HepG2 (cell line): ENCODE measurements around the gene ARL16. TPM values are rescaled to one million over a fixed set of nuclear protein-coding genes. Genes with fewer than 3 reads are reported as not detected.

Experiments
- AHDC1 ChIP-seq: sonication (generic); formaldehyde crosslinking; IDR thresholded peaks from 2 replicates; pipeline ENCODE4 v1.5.1; 2020; ENCODE audit warnings: mild to moderate bottlenecking, missing genetic modification reagents, borderline replicate concordance
- GPBP1L1 ChIP-seq: sonication (generic); formaldehyde crosslinking; IDR thresholded peaks from 2 replicates; pipeline ENCODE4 v1.5.0; 2020; ENCODE audit warnings: mild to moderate bottlenecking, missing genetic modification reagents
- HES4 ChIP-seq: sonication (generic); formaldehyde crosslinking; IDR thresholded peaks from 2 replicates; pipeline ENCODE4 v1.9.0; 2021; ENCODE audit warnings: mild to moderate bottlenecking, missing genetic modification reagents, borderline replicate concordance
- PHF8 ChIP-seq: sonication (generic); formaldehyde crosslinking; IDR thresholded peaks from 2 replicates; pipeline ENCODE4 v1.5.0; 2020; ENCODE audit warnings: missing genetic modification reagents
- ZFX ChIP-seq: sonication (generic); formaldehyde crosslinking; IDR thresholded peaks from 2 replicates; pipeline ENCODE4 v1.4.0; 2020; ENCODE audit warnings: mild to moderate bottlenecking, low read depth, missing genetic modification reagents, moderate library complexity
- ZNF142 ChIP-seq: sonication (generic); formaldehyde crosslinking; IDR thresholded peaks from 2 replicates; pipeline ENCODE4 v1.4.0; 2020; ENCODE audit warnings: missing genetic modification reagents
- ZNF430 ChIP-seq: sonication (generic); formaldehyde crosslinking; IDR thresholded peaks from 2 replicates; pipeline ENCODE4 v1.9.0; 2021; ENCODE audit warnings: mild to moderate bottlenecking, missing genetic modification reagents
- ZNF687 ChIP-seq: sonication (generic); formaldehyde crosslinking; IDR thresholded peaks from 2 replicates; pipeline ENCODE4 v1.5.1; 2020; ENCODE audit warnings: mild to moderate bottlenecking, missing genetic modification reagents, moderate library complexity
- ZNF766 ChIP-seq: sonication (generic); formaldehyde crosslinking; IDR thresholded peaks from 2 replicates; pipeline ENCODE4 v1.5.0; 2020; ENCODE audit warnings: missing genetic modification reagents, borderline replicate concordance
- polyA plus RNA-seq, 8 experiments: library from polyadenylated mRNA; depleted of rRNA in 3 of 8; stranded (reverse) in 7 of 8; unstranded in 1 of 8; fragments of >200 nt; fragmentation: Illumina TruSeq in 4 of 8; extraction: Trizol in 4 of 8; gene quantifications; 2 replicates each; pipeline versions ENCODE4 v1.2.1 to v1.2.3, GENCODE V29; 2011 to 2016; ENCODE audit warnings: low read depth in 4 of 8, missing spikeins in 1 of 8, mixed read lengths in 1 of 8; ENCODE audit not compliant: insufficient read depth in 1 of 8
- total RNA-seq, 5 experiments: library from RNA; depleted of rRNA; stranded (reverse); fragments of >200 nt; fragmentation: Illumina TruSeq; extraction: Trizol; gene quantifications; 2 replicates each; pipeline ENCODE4 v1.2.3, GENCODE V29; 2016; ENCODE audit warnings: low read depth in 1 of 5

Gene ARL16
- total and polyA plus RNA-seq, 2 of the 13 experiments (the other 11 are each of a cell fraction or from before 2014, with no cell fraction given): 20.8 to 30.8 TPM

GRCh38 chr17:81727324-81728031, 43.9 kb upstream of the ARL16 start (continued):
- TF ChIP-seq ZNF142 (CRISPR knock-in tag) (peak; percentile 94; the same call in 1 of the 2 replicates), AHDC1 (peak; percentile 65; the same call in 1 of the 2 replicates), ZNF766 (CRISPR knock-in tag) (peak; percentile 99; the same call in 1 of the 2 replicates), PHF8 (peak; percentile 80), ZNF687 (CRISPR knock-in tag) (peak; percentile 100), HES4 (peak; percentile 98), GPBP1L1 (CRISPR knock-in tag) (no peak), ZFX (CRISPR knock-in tag) (peak; percentile 96), ZNF430 (CRISPR knock-in tag) (peak; percentile 98)
